CD4-positive, alpha-beta T cell treated with Interferon gamma for 1 hour (primary cell): ENCODE data around the gene ZIC1.

Experiments
- DNase-seq: peaks from one replicate; pipeline ENCODE4 v3.0.0-alpha.2; 2020

Gene ZIC1

GRCh38 chr3:147409143-147410115 lies at the start of gene ZIC1:
TSS of gene ZIC1 (plus strand) at chr3:147409365. CDS start at chr3:147410113, 748 bp downstream.
- no peak for DNase-seq

GRCh38 chr3:147360051-147360439 lies 49.1 kb upstream of the ZIC1 start:
- no peak for DNase-seq

GRCh38 chr3:147360646-147361453 lies 48.3 kb upstream of the ZIC1 start:
- no peak for DNase-seq

- no peak for DNase-seq
These were observed 47.4 kb upstream of the ZIC1 start for GRCh38 chr3:147361454-147362420.

- no peak for DNase-seq
These were observed 44.4 kb upstream of the ZIC1 start for GRCh38 chr3:147364771-147365170.

GRCh38 chr3:147365196-147366115 lies 43.7 kb upstream of the ZIC1 start:
- DNase-seq: no peak

GRCh38 chr3:147367676-147368075 lies 41.5 kb upstream of the ZIC1 start:
- no peak for DNase-seq

GRCh38 chr3:147368151-147368550 lies 41.0 kb upstream of the ZIC1 start:
- no peak for DNase-seq

GRCh38 chr3:147368561-147369221 lies 40.5 kb upstream of the ZIC1 start:
- DNase-seq: no peak

- DNase-seq: no peak
These were observed 39.9 kb upstream of the ZIC1 start for GRCh38 chr3:147369231-147369630.

- no peak for DNase-seq
These were observed 39.5 kb upstream of the ZIC1 start for GRCh38 chr3:147369661-147370123.

GRCh38 chr3:147370349-147370748 lies 38.8 kb upstream of the ZIC1 start:
- DNase-seq: no peak

GRCh38 chr3:147371140-147371539 lies 38.0 kb upstream of the ZIC1 start:
- DNase-seq: no peak

- DNase-seq: no peak
These were observed 37.3 kb upstream of the ZIC1 start for GRCh38 chr3:147371771-147372340.

- no peak for DNase-seq
These were observed 36.6 kb upstream of the ZIC1 start for GRCh38 chr3:147372525-147373027.

GRCh38 chr3:147373301-147373700 lies 35.9 kb upstream of the ZIC1 start:
- DNase-seq: no peak

- DNase-seq: no peak
These were observed 31.5 kb upstream of the ZIC1 start for GRCh38 chr3:147377412-147378367.

- no peak for DNase-seq
These were observed 29.5 kb upstream of the ZIC1 start for GRCh38 chr3:147379651-147380050.

GRCh38 chr3:147380387-147380951 lies 28.7 kb upstream of the ZIC1 start:
- DNase-seq: no peak
